ENCODE measurements around the gene MYPOP. TPM values are rescaled to one million over a fixed set of nuclear protein-coding genes. Genes with fewer than 3 reads are reported as not detected.

MYPOP gene
- total and polyA plus RNA-seq, 9 of the 15 experiments (the other 6 are each of a cell fraction or from before 2014, with no cell fraction given), result 0.32 to 7.6 (median 1.6) TPM

DNA sequence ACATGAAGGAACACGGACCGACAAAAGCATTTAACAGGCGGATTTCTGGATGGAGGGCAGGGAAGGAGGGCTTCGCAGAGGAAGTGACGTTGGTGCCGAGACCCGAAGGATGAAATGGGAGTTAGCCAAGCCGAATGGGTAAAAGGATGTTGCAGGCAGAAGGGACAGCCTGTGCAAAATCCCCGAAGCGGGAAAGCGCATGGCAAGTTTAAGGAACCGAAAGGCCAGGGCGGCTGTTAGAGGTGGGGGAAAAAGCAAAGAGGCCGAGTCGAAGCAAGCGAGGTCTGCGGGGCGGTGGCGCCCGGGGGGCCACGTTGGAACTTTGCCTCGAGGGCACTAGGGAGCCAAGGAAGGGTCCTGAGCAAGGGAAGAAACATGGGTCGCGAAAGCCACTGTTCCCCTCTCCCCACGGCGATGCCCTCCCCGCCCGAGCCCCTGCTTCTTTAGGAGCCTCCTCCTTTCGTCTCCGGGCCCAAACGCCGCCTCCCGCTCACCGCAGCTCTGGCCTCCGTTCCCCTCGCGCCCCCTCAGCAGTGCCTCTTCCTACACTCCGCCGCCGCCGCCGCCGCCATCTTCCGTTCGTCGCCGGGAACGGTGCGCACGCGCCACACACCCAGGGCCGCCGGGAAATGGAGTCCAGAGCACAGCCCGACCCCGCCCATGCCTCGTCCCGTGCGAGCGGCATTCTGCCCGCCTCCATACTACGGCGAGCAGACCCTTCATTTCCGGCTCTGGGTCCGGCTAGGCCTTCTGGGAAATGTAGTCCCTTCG lies 39.7 kb downstream of the MYPOP start, which contains the start of gene SYMPK (continued):
- TF ChIP-seq, protein P1, sequence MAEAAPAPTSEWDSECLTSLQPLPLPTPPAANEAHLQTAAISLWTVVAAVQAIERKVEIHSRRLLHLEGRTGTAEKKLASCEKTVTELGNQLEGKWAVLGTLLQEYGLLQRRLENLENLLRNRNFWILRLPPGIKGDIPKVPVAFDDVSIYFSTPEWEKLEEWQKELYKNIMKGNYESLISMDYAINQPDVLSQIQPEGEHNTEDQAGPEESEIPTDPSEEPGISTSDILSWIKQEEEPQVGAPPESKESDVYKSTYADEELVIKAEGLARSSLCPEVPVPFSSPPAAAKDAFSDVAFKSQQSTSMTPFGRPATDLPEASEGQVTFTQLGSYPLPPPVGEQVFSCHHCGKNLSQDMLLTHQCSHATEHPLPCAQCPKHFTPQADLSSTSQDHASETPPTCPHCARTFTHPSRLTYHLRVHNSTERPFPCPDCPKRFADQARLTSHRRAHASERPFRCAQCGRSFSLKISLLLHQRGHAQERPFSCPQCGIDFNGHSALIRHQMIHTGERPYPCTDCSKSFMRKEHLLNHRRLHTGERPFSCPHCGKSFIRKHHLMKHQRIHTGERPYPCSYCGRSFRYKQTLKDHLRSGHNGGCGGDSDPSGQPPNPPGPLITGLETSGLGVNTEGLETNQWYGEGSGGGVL (CRISPR knock-in tag; IDR thresholded peaks at IDR 0.05), result no peak
- TF ChIP-seq TFAM (CRISPR knock-in tag; conservative IDR thresholded peaks at IDR 0.05), result no peak
- TF ChIP-seq CBFA2T3 (IDR thresholded peaks at IDR 0.05), result no peak
- no peak for TF ChIP-seq ESRRB (CRISPR knock-in tag; IDR thresholded peaks at IDR 0.05; ENCODE audit: borderline replicate concordance)
- TF ChIP-seq KLF1 (tag; IDR thresholded peaks at IDR 0.05), result peak; percentile 87
- no peak for TF ChIP-seq TAF15 (IDR thresholded peaks at IDR 0.05; ENCODE audit: low read depth, low read length)
- TF ChIP-seq, protein P2, sequence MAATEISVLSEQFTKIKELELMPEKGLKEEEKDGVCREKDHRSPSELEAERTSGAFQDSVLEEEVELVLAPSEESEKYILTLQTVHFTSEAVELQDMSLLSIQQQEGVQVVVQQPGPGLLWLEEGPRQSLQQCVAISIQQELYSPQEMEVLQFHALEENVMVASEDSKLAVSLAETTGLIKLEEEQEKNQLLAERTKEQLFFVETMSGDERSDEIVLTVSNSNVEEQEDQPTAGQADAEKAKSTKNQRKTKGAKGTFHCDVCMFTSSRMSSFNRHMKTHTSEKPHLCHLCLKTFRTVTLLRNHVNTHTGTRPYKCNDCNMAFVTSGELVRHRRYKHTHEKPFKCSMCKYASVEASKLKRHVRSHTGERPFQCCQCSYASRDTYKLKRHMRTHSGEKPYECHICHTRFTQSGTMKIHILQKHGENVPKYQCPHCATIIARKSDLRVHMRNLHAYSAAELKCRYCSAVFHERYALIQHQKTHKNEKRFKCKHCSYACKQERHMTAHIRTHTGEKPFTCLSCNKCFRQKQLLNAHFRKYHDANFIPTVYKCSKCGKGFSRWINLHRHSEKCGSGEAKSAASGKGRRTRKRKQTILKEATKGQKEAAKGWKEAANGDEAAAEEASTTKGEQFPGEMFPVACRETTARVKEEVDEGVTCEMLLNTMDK (IDR thresholded peaks at IDR 0.05; ENCODE audit: borderline replicate concordance, insufficient read depth, low read depth, low read length, poor library complexity, severe bottlenecking), result no peak
- TF ChIP-seq ZNF75A (CRISPR knock-in tag; IDR thresholded peaks at IDR 0.05), result no peak
- no peak for TF ChIP-seq ZZZ3 (IDR thresholded peaks at IDR 0.05)
- peak; percentile 75 to 95 (median 94) for TF ChIP-seq YY1 (IDR thresholded peaks at IDR 0.05; ENCODE audit: borderline replicate concordance in 1 of 3, control insufficient read depth in 1 of 3, extremely low read depth in 1 of 3, insufficient read depth in 3 of 3, insufficient read length in 1 of 3, insufficient replicate concordance in 2 of 3, low read depth in 1 of 3, low read length in 2 of 3)
- TF ChIP-seq ZNF24 (IDR thresholded peaks at IDR 0.05), result no peak
- TF ChIP-seq, protein P3, sequence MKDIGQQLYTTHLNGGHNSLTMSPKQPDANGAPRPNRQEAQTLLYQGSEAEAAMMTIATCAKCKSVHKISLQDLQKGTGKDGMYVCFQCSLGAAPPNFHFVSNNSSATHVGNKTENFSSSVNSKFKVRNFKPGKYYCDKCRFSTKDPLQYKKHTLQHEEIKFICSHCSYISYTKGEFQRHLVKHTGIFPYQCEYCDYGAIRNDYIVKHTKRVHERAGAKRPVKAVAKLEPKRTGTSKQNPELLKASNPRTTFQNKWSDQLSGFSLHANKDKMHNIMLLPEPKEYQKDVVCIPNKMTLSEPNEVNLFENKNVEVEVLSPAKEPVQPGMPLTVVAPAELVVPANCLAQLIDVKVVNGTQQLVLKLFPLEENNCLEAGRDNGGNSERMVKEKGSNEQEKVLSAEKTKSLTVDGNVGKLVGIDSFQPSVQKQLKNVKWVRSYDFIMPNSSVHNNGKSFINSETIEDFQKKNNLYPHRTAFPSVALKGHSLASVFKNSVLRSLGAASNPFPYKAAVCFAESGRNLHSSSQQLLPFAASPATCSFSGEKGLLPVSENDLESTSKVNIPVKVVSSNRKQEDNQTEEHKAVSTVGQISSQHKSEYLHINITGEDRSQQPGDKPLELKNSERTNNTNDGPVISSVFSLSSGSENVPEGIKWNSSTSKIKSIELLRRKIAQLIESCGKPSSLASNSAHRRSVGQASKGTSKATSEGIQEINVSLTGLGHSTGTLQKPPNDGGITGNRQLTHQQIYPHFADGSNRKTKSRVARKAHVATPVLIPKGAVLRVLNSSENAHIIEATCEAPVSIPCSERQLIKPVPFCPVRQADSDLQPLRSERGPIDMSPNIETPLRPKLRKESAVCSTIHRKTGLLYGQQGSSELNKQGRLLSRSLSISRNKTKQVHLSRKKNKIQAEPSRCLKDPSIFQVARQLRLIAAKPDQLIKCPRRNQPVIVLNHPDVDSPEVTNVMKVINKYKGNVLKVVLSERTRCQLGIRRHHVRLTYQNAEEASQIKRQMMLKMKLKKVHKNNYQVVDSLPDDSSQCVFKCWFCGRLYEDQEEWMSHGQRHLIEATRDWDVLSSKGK (CRISPR knock-in tag; IDR thresholded peaks at IDR 0.05), result no peak
- no peak for TF ChIP-seq ZNF785 (CRISPR knock-in tag; IDR thresholded peaks at IDR 0.05)
- peak; percentile 41; the same call in 1 of the 2 replicates for TF ChIP-seq TOE1 (IDR thresholded peaks at IDR 0.05; ENCODE audit: borderline replicate concordance)
- TF ChIP-seq TOE1 (CRISPR knock-in tag; IDR thresholded peaks at IDR 0.05; ENCODE audit: borderline replicate concordance, low read depth), result no peak
- TF ChIP-seq TARDBP (IDR thresholded peaks at IDR 0.05), result no peak
- TF ChIP-seq RBM15 (IDR thresholded peaks at IDR 0.05; ENCODE audit: insufficient read depth, low read length), result no peak
- TF ChIP-seq EZH2 (IDR thresholded peaks at IDR 0.05; ENCODE audit: borderline replicate concordance, low read depth, low read length), result no peak
- peak; percentile 34; the same call in 1 of the 2 replicates for TF ChIP-seq ELF4 (CRISPR knock-in tag; IDR thresholded peaks at IDR 0.05)
- TF ChIP-seq ZNF384 (IDR thresholded peaks at IDR 0.05; ENCODE audit: low read depth, low read length), result no peak
- no peak for TF ChIP-seq ZNF140 (CRISPR knock-in tag; IDR thresholded peaks at IDR 0.05)
